GM21367 (cell line): Measurements from ENCODE around the gene BRCA1.
"Not testable (repeated sequence)": the region's sequence is repeated elsewhere in the genome, so short reads cannot be mapped to it uniquely, and the experiment has no call there.

Experiments
- ATAC-seq: cut with Tn5 transposase; IDR thresholded peaks from one replicate; pipeline ENCODE4 v1.9.1; 2021; ENCODE audit not compliant: unreplicated experiment

The BRCA1 gene

DNA sequence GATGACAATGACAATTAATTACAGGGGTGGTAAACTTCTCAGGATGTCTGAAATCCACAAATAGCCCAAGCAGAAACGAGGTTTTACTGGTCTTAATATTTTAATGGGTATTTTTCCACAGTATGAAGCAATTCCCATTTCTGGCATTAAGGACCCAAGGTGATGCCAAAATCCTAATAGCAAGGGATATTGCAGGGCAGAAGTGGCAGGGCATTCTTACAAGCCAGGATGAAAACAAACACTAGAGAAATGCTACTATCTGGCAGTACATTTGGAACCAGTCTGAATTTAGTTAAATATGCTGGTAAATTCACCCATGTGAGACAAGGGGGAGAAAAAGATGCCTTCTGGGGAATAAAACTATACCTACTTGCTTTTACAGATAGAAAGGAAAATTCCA is 54.9 kb downstream of the BRCA1 start:
- ATAC-seq: no peak

DNA sequence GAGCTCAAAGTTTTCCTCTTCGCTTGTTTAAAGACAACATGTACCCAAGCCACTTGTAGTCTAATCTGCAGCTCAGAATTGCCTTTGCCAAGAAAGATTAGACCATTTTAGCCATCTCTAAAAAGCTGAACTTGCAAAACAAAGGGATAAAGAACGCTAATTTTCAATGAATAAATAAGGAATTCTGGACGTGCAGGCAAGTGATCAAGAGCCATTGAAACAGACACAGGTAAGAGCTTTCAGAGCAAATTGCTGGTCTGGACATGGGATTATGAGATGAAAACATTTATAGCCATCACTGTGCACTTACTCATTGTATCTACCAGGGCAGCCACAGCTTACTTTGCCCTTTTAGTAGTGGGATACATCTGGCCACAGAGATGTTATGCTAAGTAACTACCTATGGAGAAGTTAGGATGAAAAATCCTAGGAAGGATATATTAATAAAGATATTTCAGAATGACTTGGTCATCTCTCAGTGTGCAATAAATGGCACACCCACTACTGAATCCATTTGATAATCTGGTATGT is 55.7 kb downstream of the BRCA1 start:
- no peak for ATAC-seq

- no peak for ATAC-seq
Observed at GRCh38 chr17:43068570-43069367, 56.4 kb downstream of the BRCA1 start.

- no peak for ATAC-seq
Observed at GRCh38 chr17:43062984-43063638, 62.1 kb downstream of the BRCA1 start.

- no peak for ATAC-seq
Observed at GRCh38 chr17:43056051-43056450, 69.1 kb downstream of the BRCA1 start.

DNA sequence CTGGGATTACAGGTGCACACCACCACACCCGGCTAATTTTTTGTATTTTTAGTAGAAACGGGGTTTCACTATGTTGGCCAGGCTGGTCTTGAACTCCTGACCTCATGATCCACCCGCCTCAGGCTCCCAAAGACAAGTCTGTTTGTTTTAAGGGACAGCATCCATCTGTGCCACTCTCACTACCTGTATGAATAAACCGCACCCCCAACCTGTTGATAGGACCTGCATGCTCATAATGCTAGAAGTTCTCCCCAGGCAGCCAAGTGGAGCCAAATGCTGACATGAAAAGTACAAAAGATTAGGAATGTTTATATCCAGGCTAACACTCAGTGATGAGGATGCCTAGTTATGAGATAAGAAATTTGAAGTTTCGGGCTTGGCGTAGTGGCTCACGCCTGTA is 72.2 kb downstream of the BRCA1 start:
- ATAC-seq: not testable (repeated sequence)

DNA sequence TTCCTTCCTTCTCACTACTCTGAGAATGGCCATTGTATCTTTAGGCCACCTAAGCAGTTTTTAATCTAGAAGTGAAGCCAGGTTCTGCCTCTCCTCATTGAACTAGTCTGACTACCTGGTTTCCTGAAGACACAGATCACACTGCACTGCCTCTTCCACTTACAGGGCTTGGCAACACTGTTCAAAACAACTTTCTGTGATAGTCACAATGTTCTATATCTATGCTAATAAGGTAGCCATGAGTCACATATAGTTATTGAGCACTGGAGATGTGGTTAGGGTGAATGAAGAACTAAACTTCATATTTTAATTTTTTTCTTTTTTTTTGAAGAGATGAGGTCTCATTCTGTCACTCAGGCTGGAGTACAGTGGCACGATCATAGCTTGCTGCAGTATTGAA is 73.2 kb downstream of the BRCA1 start:
- no peak for ATAC-seq

- no peak for ATAC-seq
Observed at GRCh38 chr17:43044024-43044423, 81.1 kb downstream of the BRCA1 start.

DNA sequence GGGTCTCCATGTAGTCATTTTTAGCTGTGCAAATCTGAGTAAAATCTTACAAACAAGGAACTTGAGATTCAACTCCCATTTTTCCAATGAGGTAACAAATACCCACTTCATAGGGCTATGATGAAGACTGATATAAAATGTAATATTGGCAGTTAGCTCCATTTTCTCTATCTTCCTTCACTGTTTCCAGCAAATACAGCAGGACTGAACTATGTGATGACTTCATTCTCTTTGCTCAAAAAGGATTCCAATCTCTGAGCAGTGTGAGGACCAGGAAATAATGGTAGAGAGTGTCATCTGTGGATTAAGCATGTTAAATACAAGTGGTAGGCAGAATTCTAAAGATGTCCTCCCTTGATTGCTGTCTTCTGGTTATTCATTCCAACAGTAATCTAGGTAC is 81.9 kb downstream of the BRCA1 start:
- ATAC-seq: no peak

DNA sequence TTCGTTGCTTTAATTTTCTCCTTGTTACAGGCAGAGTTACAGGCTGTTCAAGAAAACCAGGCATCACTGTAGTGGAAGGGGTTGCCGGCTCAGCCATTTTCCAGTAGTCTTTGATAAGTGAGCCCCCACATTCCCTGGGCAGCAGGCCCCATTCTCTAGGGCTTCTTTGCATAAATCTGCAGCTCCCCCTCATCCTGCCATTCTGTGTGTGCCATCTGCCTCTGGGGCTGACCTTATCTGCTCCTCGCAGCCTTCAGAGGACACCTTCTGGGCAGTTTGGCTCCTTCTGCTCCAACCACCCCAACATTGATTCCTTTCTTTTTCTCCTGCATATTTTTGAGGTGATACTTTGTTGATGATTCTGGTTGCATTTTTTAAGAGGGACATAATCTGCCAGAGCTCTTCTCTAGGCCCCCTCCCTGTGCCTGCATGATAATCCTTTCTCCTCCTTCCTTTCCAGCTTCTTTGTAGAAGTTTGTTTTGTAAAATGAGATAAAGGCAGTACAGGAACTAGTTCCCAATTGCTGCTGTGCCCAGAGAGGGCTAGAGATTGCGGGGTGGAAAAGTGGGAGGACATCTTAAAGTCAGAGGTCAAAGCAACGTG is 83.0 kb downstream of the BRCA1 start:
- no peak for ATAC-seq

GRCh38 chr17:43040655-43041054 is 84.5 kb downstream of the BRCA1 start:
- no peak for ATAC-seq

GRCh38 chr17:43039646-43040045 is 85.5 kb downstream of the BRCA1 start:
- ATAC-seq: no peak

- ATAC-seq: no peak
Observed at GRCh38 chr17:43034894-43035293, 90.3 kb downstream of the BRCA1 start.

- no peak for ATAC-seq
Observed at GRCh38 chr17:43033948-43034881, 90.9 kb downstream of the BRCA1 start.

- ATAC-seq: no peak
Observed at GRCh38 chr17:43031666-43032065, 93.5 kb downstream of the BRCA1 start.

DNA sequence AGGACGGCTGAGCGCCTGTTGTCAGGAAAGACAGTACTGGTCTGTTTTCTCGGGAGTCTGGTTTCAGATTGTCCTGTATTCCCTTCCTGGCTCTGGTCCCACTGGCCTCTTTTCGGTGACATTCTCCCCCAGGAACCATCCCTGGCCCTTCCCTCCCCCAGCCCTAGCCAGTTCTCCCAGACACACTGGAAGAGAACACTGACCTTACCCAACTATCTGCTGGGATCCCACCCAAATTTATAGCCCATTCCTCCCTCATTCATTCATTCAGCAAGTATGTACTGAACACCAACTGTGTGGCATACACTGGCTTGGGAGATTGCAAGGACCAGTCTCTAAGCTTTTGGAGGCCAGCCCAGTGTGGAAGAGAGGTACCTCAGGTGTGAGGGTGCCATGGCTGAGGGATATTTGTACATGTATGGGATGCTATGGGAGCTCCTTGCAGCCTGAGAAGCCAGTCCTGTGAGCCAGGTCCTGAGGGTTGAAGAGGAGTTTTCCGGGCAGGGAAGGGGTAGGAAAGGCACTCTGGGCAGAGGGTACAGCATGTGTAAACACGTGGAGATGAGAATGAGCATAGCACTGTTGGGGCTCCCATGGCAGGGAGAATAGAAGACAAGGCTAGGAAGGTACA is 94.9 kb downstream of the BRCA1 start:
- ATAC-seq: no peak

DNA sequence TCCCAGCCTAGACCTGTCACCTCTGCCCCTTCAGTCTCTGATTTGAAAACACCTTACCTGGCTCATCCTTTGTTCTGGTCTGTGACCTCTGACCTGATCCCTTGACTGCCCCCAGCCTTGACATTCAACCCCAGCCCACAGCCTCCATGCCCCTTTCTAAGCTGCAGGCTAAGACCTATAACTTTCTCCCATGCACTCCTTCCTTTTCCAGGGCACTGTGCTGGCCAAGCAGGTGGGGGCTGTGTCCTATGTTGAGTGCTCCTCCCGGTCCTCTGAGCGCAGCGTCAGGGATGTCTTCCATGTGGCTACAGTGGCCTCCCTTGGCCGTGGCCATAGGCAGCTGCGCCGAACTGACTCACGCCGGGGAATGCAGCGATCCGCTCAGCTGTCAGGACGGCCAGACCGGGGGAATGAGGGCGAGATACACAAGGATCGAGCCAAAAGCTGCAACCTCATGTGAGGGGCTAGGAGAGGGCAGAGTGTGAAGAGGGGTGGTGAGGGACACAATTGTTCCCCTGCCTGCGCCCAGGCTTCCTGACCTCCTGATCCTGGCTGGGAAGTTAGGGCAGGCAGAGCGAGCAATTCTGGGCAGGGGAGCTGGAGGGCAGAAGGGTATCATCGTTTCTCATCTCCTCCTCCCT is 96.8 kb downstream of the BRCA1 start:
- ATAC-seq: no peak

- ATAC-seq: no peak
Observed at GRCh38 chr17:43027091-43028032, 97.8 kb downstream of the BRCA1 start.

GRCh38 chr17:43026595-43026994 is 98.6 kb downstream of the BRCA1 start:
- ATAC-seq: no peak
